ENCODE data around the gene KLHL3.

The KLHL3 gene

DNA sequence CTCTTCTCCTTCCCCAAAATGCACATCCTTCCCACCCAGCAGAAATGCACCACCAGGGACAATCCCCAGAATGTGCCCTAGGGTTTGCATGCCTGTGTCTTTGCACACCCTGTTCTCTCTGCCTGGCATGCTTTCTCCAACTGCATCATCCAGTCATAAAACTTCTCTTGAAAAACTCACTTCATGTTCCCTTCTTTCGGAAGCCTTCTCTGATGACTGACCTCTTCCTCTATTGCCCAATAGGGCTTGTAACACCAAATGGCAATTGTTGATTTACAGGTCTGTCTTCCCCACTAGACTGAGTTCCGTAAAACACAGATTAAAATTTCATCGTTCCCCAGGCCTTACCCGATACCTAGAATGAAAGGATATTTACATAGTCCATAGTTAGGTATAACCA is 153.7 kb downstream of the KLHL3 start:
- no peak overlapping the region for H3K4me3 ChIP-seq
- H3K27ac ChIP-seq = no peak overlapping the region
- no peak for DNase-seq (ENCODE audit: low read depth, low spot score)
- no peaks in the 10 kb centered on the region for H3K9me3 ChIP-seq (ENCODE audit: low read depth, low read length)
- no peaks in the 10 kb centered on the region for H3K36me3 ChIP-seq (ENCODE audit: insufficient read depth, low read length)
- no peak overlapping the region for H3K9ac ChIP-seq (ENCODE audit: insufficient read length)
- TF ChIP-seq FOXP2 (optimal IDR thresholded peaks at IDR 0.05; ENCODE audit: control extremely low read depth, extremely low read length, insufficient read depth) (no peak), POLR2AphosphoS5 (IDR thresholded peaks at IDR 0.05; ENCODE audit: borderline replicate concordance, low read depth, low read length) (no peak), EZH2 (IDR thresholded peaks at IDR 0.05) (no peak)

DNA sequence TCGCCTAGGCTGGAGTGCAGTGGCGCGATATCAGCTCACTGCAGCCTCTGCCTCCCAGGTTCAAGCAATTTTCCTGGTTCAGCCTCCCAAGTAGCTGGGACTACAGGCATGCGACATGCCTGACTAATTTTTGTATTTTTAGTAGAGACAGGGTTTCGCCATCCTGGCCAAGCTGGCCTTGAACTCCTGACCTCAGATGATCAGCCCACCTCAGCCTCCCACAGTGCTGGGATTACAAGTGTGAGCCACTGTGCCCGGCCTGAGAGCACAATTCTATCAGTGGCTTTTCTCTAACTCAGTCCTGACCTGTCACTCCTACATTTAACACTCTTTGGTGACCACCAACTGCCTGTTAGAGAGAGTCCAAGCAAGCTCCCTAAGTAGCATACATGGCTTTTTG is 154.1 kb downstream of the KLHL3 start:
- Histone ChIP-seq H3K36me3 (ENCODE audit: insufficient read depth, low read length) (no peaks in the 10 kb centered on the region), H3K27ac (no peak overlapping the region), H3K9me3 (ENCODE audit: low read depth, low read length) (no peaks in the 10 kb centered on the region), H3K4me3 (no peak overlapping the region), H3K9ac (ENCODE audit: insufficient read length) (no peak overlapping the region)
- no peak for DNase-seq (ENCODE audit: low read depth, low spot score)
- TF ChIP-seq EZH2 (IDR thresholded peaks at IDR 0.05) = no peak
- no peak for TF ChIP-seq POLR2AphosphoS5 (IDR thresholded peaks at IDR 0.05; ENCODE audit: borderline replicate concordance, low read depth, low read length)
- TF ChIP-seq FOXP2 (optimal IDR thresholded peaks at IDR 0.05; ENCODE audit: control extremely low read depth, extremely low read length, insufficient read depth) = no peak

GRCh38 chr5:137580030-137580429 is 155.9 kb downstream of the KLHL3 start:
- Histone ChIP-seq H3K9ac (ENCODE audit: insufficient read length) (no peak overlapping the region), H3K36me3 (ENCODE audit: insufficient read depth, low read length) (no peaks in the 10 kb centered on the region), H3K27ac (no peak overlapping the region), H3K4me3 (no peak overlapping the region), H3K9me3 (ENCODE audit: low read depth, low read length) (no peaks in the 10 kb centered on the region)
- no peak for TF ChIP-seq POLR2AphosphoS5 (IDR thresholded peaks at IDR 0.05; ENCODE audit: borderline replicate concordance, low read depth, low read length)
- TF ChIP-seq FOXP2 (optimal IDR thresholded peaks at IDR 0.05; ENCODE audit: control extremely low read depth, extremely low read length, insufficient read depth) = no peak
- DNase-seq (ENCODE audit: low read depth, low spot score) = no peak

- Histone ChIP-seq H3K4me3 (no peak overlapping the region), H3K36me3 (ENCODE audit: insufficient read depth, low read length) (no peaks in the 10 kb centered on the region), H3K9me3 (ENCODE audit: low read depth, low read length) (no peaks in the 10 kb centered on the region), H3K9ac (ENCODE audit: insufficient read length) (no peak overlapping the region), H3K27ac (no peak overlapping the region)
- TF ChIP-seq EZH2 (IDR thresholded peaks at IDR 0.05) (no peak), POLR2AphosphoS5 (IDR thresholded peaks at IDR 0.05; ENCODE audit: borderline replicate concordance, low read depth, low read length) (peak; percentile 46; the same call in 1 of the 2 replicates), FOXP2 (optimal IDR thresholded peaks at IDR 0.05; ENCODE audit: control extremely low read depth, extremely low read length, insufficient read depth) (no peak)
- DNase-seq (ENCODE audit: low read depth, low spot score) = peak; percentile 92
These were observed 160.0 kb downstream of the KLHL3 start for GRCh38 chr5:137575847-137576246.

DNA sequence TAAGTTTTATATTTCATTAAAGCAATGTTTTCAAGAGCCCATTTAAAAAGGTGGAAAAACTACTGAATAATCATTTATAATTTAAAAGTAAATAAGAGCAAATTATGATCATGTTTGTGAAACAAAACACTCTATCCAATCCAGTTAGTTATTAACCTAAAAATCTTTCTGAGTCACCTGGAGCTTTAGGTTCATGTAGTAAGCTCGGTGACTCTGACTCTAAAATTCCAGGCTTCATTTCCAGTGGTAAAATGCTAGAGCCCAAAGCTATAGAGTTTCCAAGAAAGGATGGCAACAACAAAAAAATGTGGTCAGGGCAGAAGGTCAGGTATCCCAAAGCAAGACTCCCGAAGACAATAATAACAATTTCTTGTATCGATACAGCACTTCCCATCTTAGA is 160.7 kb downstream of the KLHL3 start:
- no peak overlapping the region for H3K9ac ChIP-seq (ENCODE audit: insufficient read length)
- DNase-seq (ENCODE audit: low read depth, low spot score) = no peak
- no peak overlapping the region for H3K4me3 ChIP-seq
- H3K9me3 ChIP-seq (ENCODE audit: low read depth, low read length) = no peaks in the 10 kb centered on the region
- H3K36me3 ChIP-seq (ENCODE audit: insufficient read depth, low read length) = no peaks in the 10 kb centered on the region
- TF ChIP-seq FOXP2 (optimal IDR thresholded peaks at IDR 0.05; ENCODE audit: control extremely low read depth, extremely low read length, insufficient read depth) = no peak
- H3K27ac ChIP-seq = no peak overlapping the region

DNA sequence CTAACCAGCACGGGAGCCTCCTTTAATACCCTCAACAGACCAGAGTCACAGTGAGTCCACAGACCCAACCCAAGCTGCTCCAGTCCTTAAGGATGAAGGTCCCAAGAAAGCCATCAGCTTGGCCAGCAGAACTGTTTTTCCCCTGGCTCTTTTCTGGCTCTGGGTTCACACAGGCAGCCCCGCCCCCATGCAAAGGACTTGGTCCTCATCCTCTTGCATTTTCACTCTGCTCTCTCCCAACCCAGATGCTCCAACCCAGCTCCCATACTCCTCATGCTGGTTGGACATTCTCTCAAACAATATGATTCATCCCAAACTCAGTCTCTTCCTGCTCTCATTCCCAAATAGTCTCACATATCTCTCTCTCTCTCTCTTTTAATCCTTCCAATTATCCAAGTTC is 162.5 kb downstream of the KLHL3 start:
- Histone ChIP-seq H3K4me3 (no peak overlapping the region), H3K9me3 (ENCODE audit: low read depth, low read length) (no peaks in the 10 kb centered on the region), H3K9ac (ENCODE audit: insufficient read length) (no peak overlapping the region), H3K27ac (no peak overlapping the region), H3K36me3 (ENCODE audit: insufficient read depth, low read length) (no peaks in the 10 kb centered on the region)
- TF ChIP-seq EZH2 (IDR thresholded peaks at IDR 0.05) (no peak), FOXP2 (optimal IDR thresholded peaks at IDR 0.05; ENCODE audit: control extremely low read depth, extremely low read length, insufficient read depth) (no peak), POLR2AphosphoS5 (IDR thresholded peaks at IDR 0.05; ENCODE audit: borderline replicate concordance, low read depth, low read length) (no peak)
- DNase-seq (ENCODE audit: low read depth, low spot score) = no peak

DNA sequence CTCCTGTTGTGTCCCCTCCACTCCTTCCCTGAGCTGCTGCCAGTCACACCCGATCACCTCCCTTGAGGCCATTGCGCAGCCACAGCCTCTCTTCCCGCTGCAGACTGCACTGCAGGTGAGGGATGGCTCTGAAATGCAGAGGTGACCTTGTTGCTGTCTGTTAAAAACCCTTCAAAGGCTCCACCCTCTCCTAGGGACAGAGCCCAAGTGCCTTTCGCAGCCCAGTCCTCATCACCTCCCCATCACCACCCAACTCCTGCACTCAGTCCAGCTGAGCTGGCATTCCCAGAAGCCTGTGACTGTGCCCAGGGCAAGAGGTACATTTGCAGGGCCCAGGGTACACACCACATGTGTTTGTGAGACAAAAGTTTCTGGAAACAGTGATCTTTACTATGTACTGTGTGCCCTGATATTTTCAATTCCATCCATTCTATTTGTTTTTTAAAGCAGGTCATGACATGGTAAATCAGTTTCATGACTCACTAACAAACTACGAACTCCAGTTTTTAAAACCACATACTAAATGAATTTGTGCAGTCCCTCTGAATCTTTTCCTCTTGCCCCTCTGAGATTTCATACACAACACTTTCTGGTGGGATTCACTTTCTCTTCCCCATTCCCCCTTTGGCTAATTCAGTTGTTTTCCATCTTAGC is 163.7 kb downstream of the KLHL3 start:
- H3K9ac ChIP-seq (ENCODE audit: insufficient read length) = no peak overlapping the region
- no peak overlapping the region for H3K27ac ChIP-seq
- TF ChIP-seq EZH2 (IDR thresholded peaks at IDR 0.05) (no peak), FOXP2 (optimal IDR thresholded peaks at IDR 0.05; ENCODE audit: control extremely low read depth, extremely low read length, insufficient read depth) (no peak), POLR2AphosphoS5 (IDR thresholded peaks at IDR 0.05; ENCODE audit: borderline replicate concordance, low read depth, low read length) (no peak)
- H3K9me3 ChIP-seq (ENCODE audit: low read depth, low read length) = no peaks in the 10 kb centered on the region
- H3K4me3 ChIP-seq = no peak overlapping the region
- DNase-seq (ENCODE audit: low read depth, low spot score) = no peak
- no peaks in the 10 kb centered on the region for H3K36me3 ChIP-seq (ENCODE audit: insufficient read depth, low read length)

DNA sequence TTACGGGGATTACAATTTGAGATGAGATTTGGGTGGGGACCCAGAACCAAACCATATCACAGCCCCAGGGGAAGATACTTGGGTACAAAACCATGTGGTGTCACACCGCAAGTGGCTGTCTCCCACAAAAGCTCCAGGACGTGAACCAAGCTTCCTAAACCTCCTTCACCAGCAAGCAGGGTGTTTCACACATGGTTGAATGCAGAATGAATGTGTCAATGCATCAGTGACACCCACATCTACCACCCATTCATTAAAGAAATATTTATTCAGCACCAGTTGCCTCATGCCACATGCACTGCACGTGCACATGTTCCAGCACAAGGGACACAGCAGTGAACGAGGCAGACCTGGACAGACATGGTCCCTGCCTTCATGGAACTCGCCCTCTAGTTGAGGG is 165.8 kb downstream of the KLHL3 start:
- DNase-seq (ENCODE audit: low read depth, low spot score) = no peak

More for the DNA sequence above, 165.8 kb downstream of the KLHL3 start:
- Histone ChIP-seq H3K27ac (no peak overlapping the region), H3K4me3 (no peak overlapping the region), H3K36me3 (ENCODE audit: insufficient read depth, low read length) (no peaks in the 10 kb centered on the region), H3K9ac (ENCODE audit: insufficient read length) (no peak overlapping the region), H3K9me3 (ENCODE audit: low read depth, low read length) (no peaks in the 10 kb centered on the region)
- TF ChIP-seq FOXP2 (optimal IDR thresholded peaks at IDR 0.05; ENCODE audit: control extremely low read depth, extremely low read length, insufficient read depth) (no peak), POLR2AphosphoS5 (IDR thresholded peaks at IDR 0.05; ENCODE audit: borderline replicate concordance, low read depth, low read length) (no peak), EZH2 (IDR thresholded peaks at IDR 0.05) (no peak)
